Astrocyte of the spinal cord (primary cell): Measurements from ENCODE around the gene FANCL.
"Not testable (repeated sequence)": the region's sequence is repeated elsewhere in the genome, so short reads cannot be mapped to it uniquely, and the experiment has no call there.

Source experiments
- DNase-seq: peaks from one replicate; pipeline ENCODE4 v3.0.0; 2011; ENCODE audit warnings: low read depth, low spot score
- H3K4me3 ChIP-seq: 2 replicates; pipeline ENCODE4 v1.5.1; 2011; ENCODE audit warnings: low read depth, mild to moderate bottlenecking, low read length, moderate library complexity
- in situ Hi-C: cut with HindIII; loops from 2 replicates; pipeline ENCODE4 v1.10.0; 2017; ENCODE audit warnings: low sequenced_read_pairs
- TF ChIP-seq, protein P1 (sequence below): IDR thresholded peaks from 2 replicates; pipeline ENCODE4 v1.5.1; 2012; ENCODE audit warnings: low read depth, mild to moderate bottlenecking, low read length, inconsistent platforms

Gene FANCL

DNA sequence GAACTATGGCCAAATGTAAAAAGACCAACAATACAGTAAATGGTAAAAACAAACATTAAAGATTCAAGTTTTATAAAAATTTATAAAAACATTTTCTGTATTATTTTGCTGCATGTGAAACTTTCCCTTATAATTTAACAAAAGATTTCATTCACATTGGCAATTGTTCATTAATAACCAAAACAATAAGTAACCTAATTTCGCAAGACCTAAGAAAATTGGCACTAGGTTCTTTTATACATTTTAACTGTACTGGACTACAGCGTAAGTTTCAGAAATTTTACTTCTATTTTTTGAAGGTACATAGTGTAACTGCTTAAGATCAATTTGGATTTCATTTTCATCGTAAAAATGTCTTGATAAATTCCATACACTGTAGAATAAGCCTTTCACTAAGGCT lies 77.2 kb downstream of the FANCL start:
- DNase-seq: no peak
- TF ChIP-seq, protein P1, sequence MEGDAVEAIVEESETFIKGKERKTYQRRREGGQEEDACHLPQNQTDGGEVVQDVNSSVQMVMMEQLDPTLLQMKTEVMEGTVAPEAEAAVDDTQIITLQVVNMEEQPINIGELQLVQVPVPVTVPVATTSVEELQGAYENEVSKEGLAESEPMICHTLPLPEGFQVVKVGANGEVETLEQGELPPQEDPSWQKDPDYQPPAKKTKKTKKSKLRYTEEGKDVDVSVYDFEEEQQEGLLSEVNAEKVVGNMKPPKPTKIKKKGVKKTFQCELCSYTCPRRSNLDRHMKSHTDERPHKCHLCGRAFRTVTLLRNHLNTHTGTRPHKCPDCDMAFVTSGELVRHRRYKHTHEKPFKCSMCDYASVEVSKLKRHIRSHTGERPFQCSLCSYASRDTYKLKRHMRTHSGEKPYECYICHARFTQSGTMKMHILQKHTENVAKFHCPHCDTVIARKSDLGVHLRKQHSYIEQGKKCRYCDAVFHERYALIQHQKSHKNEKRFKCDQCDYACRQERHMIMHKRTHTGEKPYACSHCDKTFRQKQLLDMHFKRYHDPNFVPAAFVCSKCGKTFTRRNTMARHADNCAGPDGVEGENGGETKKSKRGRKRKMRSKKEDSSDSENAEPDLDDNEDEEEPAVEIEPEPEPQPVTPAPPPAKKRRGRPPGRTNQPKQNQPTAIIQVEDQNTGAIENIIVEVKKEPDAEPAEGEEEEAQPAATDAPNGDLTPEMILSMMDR: no peak
- no peak overlapping the region for H3K4me3 ChIP-seq
- in situ Hi-C loops: no loop called here

DNA sequence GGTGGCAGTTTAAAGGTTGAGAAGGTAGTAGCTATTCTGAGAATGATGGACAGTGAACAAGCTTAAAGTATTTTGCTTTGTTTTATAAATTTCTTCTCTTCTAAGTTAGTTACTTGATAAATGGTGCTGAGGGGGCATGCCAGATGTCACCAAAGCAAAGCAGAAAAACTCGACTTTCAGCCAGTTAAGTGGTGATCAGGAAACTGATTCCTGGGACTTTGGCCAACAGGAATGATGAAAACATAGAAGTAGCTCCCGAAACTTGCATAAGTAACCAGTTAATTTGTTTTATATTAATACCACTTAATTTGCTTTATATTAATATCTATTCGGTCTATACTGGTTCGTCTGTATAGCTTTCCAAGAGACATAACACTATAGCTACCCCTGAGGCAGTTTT lies 82.6 kb downstream of the FANCL start:
- in situ Hi-C loops: no loop called here
- DNase-seq: no peak
- TF ChIP-seq, protein P1: no peak
- no peak overlapping the region for H3K4me3 ChIP-seq

DNA sequence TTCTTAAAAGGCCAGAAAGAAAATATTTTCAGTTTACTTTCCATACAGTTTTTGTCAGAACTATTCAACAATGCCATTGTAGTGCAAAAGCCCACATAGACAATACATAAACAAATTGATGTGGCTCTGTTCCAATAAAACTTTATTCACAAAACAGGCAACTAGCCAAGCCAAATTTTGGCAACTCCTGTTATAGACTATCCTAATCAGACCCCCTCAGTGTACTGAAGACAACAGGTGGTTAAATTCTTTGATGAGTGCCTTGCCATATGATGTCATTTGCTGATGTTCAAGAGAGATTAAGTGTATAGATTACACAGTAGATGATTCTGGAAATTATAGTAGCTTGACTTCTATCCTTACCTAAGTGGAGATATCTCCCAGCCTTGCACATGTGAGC lies 83.4 kb downstream of the FANCL start:
- DNase-seq: no peak
- TF ChIP-seq, protein P1: no peak
- no peak overlapping the region for H3K4me3 ChIP-seq
- in situ Hi-C loops: no loop called here

DNA sequence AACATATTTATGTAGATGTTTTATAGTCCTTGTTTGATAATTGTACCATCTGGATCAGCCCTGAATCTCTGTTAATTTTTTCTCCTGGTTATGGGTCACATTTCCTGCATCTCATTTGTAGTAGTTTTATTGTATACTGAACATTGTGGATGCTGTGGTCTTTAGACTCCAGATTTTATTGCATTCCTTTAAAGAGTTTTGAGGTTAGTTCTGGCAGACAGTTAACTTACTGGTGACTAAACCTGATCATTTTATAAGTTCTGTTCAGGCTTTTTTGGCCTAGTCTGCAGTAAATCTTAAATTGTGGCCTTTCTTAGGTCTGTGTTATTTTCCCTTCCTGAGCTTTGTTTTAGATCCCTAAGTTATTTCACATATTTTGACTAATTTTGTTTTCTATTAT lies 84.3 kb downstream of the FANCL start:
- in situ Hi-C loops: no loop called here
- TF ChIP-seq, protein P1: no peak
- DNase-seq: peak; percentile 83
- H3K4me3 ChIP-seq: no peak overlapping the region

DNA sequence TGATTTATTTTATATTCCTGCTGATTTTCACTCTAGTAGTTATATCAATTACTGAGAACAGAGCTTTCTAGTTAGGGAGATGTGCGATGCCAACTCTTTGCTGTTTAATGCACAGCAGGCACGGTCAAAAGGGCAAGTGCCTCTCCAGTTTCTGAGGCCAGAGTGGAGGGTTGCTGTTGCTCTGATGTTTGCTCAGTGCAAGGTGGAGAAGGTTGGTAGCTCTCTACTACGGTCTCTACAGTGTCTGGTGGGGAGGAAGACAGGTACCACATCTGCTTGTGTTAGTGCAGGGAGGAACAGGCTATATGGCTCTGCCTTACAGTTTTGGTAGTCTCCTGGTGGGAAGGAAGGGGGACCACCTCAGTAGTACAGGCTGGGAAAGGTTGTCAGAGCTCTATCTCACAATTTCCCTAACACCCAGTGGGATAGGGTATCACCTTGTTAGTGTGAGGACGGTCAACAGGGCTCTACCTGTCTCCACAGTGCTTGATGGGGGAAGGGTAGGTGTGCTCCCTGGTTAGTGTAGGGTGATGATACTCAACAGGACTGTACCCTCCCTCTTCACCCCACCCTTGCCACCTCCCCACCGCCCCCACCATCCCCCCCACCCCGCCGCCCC lies 85.9 kb downstream of the FANCL start:
- H3K4me3 ChIP-seq: no peak overlapping the region
- TF ChIP-seq, protein P1: no peak
- DNase-seq: no peak
- in situ Hi-C loops: no loop called here

DNA sequence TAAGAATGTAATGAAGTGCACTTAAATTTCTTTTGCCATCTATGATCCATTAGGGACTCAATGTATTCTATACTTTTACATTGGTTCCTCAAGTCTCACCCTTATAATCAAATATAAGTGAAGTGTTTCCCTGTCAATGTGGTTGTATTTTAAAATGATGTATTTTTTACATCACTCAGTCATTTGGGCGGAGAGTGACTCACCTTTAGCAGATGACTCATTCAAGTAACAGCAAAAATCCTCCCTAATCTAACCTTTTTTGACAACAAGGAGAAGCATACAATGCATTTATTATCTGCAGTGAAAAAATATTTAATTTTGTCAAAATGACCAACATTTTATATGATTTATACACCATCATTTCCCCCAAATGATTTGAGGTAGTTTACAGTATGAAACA lies 94.4 kb downstream of the FANCL start:
- peak; percentile 26 for DNase-seq
- H3K4me3 ChIP-seq: no peak overlapping the region
- TF ChIP-seq, protein P1: no peak
- in situ Hi-C loops: no loop called here

DNA sequence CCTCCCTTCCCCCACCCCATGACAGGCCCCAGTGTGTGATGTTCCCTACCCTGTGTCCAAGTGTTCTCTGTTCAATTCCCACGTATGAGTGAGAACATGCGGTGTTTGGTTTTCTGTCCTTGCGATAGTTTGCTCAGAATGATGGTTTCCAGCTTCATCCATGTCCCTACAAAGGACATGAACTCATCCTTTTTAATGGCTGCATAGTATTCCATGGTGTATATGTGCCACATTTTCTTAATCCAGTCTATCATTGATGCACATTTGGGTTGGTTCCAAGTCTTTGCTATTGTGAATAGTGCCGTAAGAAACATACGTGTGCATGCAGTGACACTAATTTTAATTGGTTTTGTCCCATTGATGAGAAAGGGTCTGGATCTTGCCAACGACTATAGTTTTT lies 95.4 kb downstream of the FANCL start:
- DNase-seq, in situ Hi-C loops, H3K4me3 ChIP-seq: not testable (repeated sequence)
